GM19023 (cell line): ENCODE measurements around the gene CAB39.

Experiments
- ATAC-seq: cut with Tn5 transposase; IDR thresholded peaks from one replicate; pipeline ENCODE4 v1.9.1; 2021; ENCODE audit warnings: mild to moderate bottlenecking, moderate library complexity; ENCODE audit not compliant: unreplicated experiment

Gene CAB39

DNA sequence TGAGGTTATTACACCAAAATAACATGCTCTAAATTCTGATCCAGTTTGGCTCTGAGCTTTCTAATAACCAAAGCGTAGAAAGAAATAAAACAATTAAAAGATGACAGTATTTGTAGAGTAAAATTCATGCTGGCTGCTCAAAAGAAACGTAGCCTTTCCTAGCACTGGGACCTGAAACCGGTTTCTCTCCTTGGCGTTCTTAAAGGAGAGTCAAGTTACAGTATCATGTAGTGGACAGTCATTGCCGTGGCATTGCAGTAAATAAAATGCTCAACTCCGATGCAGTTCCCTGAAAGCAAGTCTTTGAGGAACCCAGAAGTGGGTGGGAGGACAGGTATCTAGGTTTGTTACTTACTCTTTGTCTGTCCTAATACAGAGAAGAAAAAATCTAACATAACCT, 99.4 kb downstream of the CAB39 start:
- no peak for ATAC-seq

DNA sequence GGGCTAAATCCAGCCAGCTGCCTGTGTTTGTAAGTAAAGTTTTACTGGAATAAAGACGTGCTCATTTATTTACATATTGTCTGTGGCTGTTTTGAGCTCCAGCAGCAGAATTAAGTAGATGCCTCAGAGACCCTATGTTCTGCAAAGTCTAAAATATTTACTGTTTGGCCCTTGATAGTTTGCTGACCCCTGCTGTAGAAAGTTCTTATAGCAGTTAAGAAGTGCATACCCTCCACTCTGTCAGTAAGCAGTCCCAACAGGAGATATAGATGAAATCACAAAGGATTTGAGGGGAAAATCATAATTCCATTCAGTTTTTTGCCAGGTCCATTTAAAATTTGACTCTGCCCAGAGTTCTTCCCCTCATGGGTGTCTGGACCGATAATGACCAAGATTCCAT, 102.0 kb downstream of the CAB39 start:
- no peak for ATAC-seq

DNA sequence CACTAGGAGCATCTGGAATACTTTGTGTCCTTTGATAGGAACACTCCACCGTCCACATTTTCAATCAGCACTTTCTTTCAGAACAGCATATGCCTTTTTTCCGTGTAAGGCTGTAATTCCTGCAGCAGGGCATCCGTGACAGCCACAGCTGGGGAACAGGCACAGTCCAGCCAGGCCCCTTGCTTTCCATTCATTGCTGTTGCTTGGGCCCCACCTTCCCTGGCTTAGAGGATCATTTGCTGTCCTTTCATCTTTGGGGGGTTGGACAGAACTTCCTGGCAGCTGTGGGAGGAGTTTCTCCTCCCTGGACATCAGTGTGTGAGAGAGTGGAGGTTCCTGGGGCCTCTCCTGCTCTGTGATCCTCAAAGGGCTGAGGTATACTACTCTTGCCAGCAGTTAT, 102.4 kb downstream of the CAB39 start:
- no peak for ATAC-seq

- no peak for ATAC-seq
These were observed 104.1 kb downstream of the CAB39 start for GRCh38 chr2:230816735-230817134.

- no peak for ATAC-seq
These were observed 106.8 kb downstream of the CAB39 start for GRCh38 chr2:230819433-230819832.

DNA sequence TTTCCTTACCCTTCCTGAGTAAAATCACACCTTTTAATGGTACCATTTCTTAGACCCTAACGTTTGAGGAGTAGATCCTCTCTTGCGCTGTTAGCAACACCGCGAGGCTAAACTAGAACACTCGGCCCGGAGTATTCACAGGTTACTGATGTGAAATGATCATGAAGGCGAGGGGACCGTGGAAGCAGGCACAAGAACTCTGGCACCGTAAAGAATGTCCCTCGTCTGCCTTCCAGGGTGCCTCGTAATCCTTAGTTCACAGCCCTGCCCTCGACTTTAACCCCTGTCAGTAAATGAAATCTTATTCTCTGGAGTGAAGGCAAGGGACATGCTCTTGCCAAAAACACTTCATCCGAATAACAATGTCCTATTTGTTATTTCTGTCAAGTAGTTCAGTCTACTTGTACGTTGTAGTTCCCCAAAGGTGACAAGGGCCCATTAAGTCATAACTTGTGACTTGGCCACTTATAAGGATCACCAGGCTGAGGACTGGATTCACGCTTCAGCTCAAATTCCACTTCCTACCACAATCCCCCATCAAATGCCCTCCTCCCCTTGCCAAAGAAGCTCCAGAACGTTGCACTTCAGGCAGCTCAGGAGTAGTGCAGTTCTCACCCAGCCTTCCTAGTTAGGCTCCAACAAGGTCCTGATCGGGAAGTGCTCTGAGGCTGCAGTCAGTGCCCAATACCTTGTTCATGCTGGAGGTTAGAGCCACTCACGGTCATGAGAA, 108.8 kb downstream of the CAB39 start:
- ATAC-seq, result no peak

DNA sequence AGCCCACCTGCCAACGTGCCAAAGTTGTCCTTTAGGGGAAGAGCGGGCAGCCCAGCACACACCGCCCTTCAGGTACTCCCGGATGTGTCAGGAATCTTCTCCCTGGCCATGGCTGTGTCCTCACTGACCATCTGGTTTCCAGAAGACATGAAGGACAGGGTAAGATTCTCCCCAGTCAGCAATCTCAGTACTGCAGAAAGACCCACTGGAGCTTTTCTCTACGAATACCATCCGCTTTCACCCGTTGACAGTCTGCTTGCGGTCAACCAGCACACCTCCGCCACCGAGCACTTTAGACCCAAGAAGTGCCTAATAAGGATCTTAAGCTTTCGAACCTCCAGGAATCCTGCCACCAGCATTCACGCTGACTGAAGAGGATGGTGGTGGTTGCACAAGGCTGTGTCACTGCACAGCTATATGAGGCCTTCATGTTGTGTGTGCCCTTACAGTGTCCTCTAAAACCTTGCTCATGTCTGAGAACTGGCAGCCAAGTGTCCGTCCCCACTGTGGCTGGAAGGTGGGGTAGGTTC, 109.4 kb downstream of the CAB39 start:
- no peak for ATAC-seq

- ATAC-seq, result no peak
These were observed 110.8 kb downstream of the CAB39 start for GRCh38 chr2:230823264-230823964.

GRCh38 chr2:230824406-230824978, 111.8 kb downstream of the CAB39 start:
- peak; percentile 62 for ATAC-seq

DNA sequence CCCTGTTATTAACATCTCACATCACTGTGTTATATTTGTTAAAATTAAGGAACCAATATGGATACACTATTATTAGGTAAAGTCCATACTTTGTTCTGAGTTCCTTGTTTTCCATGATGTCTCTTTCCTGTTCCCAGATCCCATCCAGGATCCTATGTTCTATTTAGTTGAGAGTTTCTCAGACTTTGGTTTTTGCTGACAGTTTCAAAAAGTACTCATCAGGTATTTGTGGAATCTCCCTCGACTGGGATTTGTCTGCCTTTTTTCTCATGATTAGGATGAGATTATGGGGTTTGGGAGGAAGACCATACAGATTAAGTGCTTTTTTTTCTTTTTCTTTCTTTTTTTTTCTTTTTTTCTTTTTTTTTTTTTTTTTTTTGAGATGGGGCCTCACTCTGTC, 112.7 kb downstream of the CAB39 start:
- no peak for ATAC-seq

DNA sequence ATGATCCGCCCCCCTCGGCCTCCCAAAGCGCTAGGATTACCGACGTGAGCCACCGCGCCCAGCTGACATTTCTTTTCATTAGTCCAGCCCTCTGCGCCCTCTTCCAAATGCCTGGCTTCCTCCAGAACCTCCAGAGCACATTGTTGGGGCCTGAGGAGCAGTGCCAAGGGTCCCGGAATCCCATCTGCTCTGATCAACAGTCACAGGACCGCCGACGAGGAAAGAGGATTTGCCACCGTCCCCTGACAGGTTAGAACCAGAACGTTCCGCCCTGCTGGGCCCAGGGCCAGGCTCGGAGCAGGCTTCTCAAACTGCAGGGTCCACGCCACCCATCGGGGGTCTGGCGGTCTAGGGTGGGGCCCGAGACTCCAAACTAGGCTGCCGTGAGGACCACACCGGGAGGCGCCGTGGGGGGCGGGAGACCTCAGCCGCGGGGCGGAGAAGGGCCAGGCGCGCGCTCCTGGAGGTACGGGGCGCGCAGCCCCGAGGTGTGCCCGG, 115.2 kb downstream of the CAB39 start:
- peak; percentile 4 for ATAC-seq

DNA sequence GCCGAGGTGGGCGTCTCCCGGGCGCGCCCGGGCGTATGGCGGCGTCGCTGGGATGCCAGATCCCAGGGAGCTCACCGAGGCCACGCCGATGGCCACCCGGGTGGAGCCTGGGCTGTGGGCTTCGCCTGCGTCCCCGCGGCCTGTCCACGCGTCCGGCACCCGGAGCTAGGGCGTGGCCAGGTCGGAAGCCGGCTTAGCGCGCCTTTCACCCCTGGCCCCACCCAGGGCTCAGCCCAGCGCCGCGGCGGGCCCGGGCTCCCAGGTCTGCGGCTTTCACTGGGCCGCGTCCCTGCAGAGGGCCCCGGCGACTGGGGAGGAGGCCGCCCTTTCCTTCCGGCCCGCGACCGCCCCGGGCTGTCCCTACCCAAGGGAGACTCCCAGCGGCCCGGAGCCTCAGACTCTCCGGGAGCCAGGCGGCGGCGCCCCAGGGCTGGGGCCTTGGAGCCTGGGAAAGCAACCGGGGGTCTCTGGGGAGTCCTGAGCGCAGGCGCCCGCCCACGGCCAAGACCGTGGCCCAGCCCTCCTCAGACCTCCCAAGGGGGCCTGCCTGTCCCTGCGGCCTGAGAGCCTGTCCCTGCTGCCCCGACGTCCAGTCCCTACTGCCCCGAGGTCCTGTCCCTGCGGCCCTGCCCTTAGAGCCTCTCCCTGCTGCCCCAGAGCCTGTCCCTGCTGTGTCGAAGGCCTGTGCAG, 115.8 kb downstream of the CAB39 start:
- ATAC-seq, result peak; percentile 47

GRCh38 chr2:230829293-230829692, 116.7 kb downstream of the CAB39 start:
- ATAC-seq, result no peak

- no peak for ATAC-seq
These were observed 117.3 kb downstream of the CAB39 start for GRCh38 chr2:230829959-230830358.

- ATAC-seq, result no peak
These were observed 117.8 kb downstream of the CAB39 start for GRCh38 chr2:230830428-230830827.

GRCh38 chr2:230840301-230840700, 127.7 kb downstream of the CAB39 start:
- no peak for ATAC-seq

DNA sequence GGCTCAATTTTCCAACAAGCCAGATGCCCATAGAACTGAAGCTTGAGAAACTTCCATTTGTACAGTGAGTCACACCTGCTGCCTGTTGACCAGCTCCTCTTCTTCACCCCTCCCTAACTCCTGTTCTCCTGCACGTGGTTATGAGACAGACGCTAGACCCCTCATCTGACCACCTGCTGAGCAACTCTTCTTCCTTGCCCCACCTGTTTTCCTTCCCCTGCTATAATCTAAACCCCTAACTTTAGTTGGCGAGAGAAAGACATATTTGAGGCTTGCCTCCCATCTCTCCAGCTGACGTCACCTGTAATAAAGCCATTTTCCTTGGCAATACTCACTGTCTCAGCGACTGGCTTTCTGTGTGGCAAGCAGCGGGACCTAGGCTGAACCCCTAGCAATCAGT, 129.8 kb downstream of the CAB39 start:
- ATAC-seq, result no peak

DNA sequence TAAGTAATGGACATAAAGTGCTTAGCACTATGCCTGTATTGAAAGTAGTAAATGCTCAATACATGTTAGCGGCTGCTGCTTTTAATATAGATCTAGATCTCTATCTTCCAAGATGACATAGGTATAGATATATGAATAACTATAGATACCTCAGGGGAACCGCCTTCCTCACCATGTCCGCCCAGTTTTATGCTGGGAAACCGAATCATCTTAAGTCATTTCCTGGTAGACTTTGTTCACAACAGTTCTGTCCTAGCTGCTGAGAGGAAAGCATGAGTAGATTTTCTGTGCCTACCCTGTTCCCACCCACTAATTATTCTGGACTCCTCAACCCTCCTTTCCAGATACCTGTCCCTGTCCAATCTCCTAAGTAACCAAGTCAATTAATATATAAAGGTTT, 130.5 kb downstream of the CAB39 start:
- ATAC-seq, result no peak

- ATAC-seq, result no peak
These were observed 133.7 kb downstream of the CAB39 start for GRCh38 chr2:230846360-230846759.

GRCh38 chr2:230847883-230848388, 135.3 kb downstream of the CAB39 start:
- peak; percentile 75 for ATAC-seq
